H1 (cell line): ENCODE results near the gene OR10C1.

ENCODE experiments used
- BACH1 ChIP-seq: IDR thresholded peaks from 2 replicates; pipeline ENCODE4 v1.6.1; 2012; ENCODE audit warnings: low read length, improper control_type of control experiment
- CHD1 ChIP-seq: IDR thresholded peaks from 2 replicates; pipeline ENCODE4 v1.6.1; 2012; ENCODE audit warnings: low read depth, low read length, improper control_type of control experiment
- CTCF ChIP-seq, 3 experiments: IDR thresholded peaks; 1 replicate in 2 of 3; 2 replicates in 1 of 3; pipeline versions ENCODE4 v1.5.1 to v1.6.1; 2011; ENCODE audit warnings: low read length in 3 of 3, mild to moderate bottlenecking in 3 of 3, inconsistent platforms in 2 of 3, low read depth in 1 of 3, moderate library complexity in 1 of 3; ENCODE audit not compliant: insufficient read depth in 1 of 3; ENCODE audit errors: control extremely low read depth in 1 of 3
- EZH2 ChIP-seq: fragments of 200-600 bp; sonication (generic); IDR thresholded peaks from 2 replicates; pipeline ENCODE4 v1.7.1; 2012; ENCODE audit warnings: low read depth, mild to moderate bottlenecking, moderate library complexity, low read length, inconsistent platforms; ENCODE audit not compliant: severe bottlenecking
- GABPA ChIP-seq: IDR thresholded peaks from 2 replicates; pipeline ENCODE4 v1.6.1; 2011; ENCODE audit warnings: mild to moderate bottlenecking, low read length, moderate library complexity, borderline replicate concordance; ENCODE audit not compliant: insufficient read depth
- JUND ChIP-seq: IDR thresholded peaks from 2 replicates; pipeline ENCODE4 v1.6.1; 2011; ENCODE audit warnings: mild to moderate bottlenecking, improper control_type of control experiment, low read length
- POLR2A ChIP-seq, 2 experiments: IDR thresholded peaks; 1 replicate in 1 of 2; 2 replicates in 1 of 2; pipeline ENCODE4 v1.6.1; 2011; ENCODE audit warnings: low read depth in 2 of 2, low read length in 2 of 2, mild to moderate bottlenecking in 2 of 2; ENCODE audit errors: control extremely low read depth in 1 of 2
- POLR2AphosphoS5 ChIP-seq: IDR thresholded peaks from 2 replicates; pipeline ENCODE4 v1.6.1; 2011; ENCODE audit warnings: low read depth, low read length
- SIN3A ChIP-seq, 2 experiments: IDR thresholded peaks in 1 of 2; conservative IDR thresholded peaks in 1 of 2; 2 replicates each; pipeline ENCODE4 v1.6.1; 2011 to 2012; ENCODE audit warnings: low read length in 2 of 2, improper control_type of control experiment in 1 of 2, low read depth in 1 of 2, mild to moderate bottlenecking in 1 of 2
- YY1 ChIP-seq: IDR thresholded peaks from 2 replicates; pipeline ENCODE4 v1.6.1; 2011; ENCODE audit warnings: low read depth, mild to moderate bottlenecking, low read length

DNA sequence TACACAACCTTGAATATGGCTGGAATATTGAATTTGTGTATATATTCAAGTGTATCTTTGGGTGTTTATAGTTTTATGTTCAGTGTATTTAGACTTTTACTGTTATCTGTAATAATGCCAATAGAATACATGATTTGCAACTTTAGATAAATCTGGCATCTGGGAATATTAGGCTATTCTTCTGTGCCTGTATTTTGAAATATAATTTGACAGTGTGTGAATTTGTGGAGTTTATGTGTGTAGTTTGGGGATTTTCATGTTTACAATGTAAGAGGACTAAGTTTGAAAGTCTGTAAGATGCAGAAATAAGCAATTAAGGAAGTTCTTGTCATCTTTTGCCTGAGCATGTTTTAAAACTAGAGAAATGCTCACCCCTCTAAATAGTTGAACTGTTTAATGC is at the start of gene OR10C1:
- no peak for TF ChIP-seq CHD1
- TF ChIP-seq POLR2A (IDR thresholded peaks at IDR 0.05; ENCODE audit: control extremely low read depth in 1 of 2, low read depth in 2 of 2, low read length in 2 of 2) = no peak
- TF ChIP-seq EZH2 = no peak
- no peak for TF ChIP-seq GABPA
- no peak for TF ChIP-seq CTCF (IDR thresholded peaks at IDR 0.05; ENCODE audit: control extremely low read depth in 1 of 3, insufficient read depth in 1 of 3, low read depth in 1 of 3, low read length in 3 of 3)
- TF ChIP-seq YY1 = no peak
- no peak for TF ChIP-seq SIN3A (conservative IDR thresholded peaks at IDR 0.05 in 1 of 2, IDR thresholded peaks at IDR 0.05 in 1 of 2; ENCODE audit: low read depth in 1 of 2, low read length in 2 of 2)
- TF ChIP-seq POLR2AphosphoS5 = no peak
- no peak for TF ChIP-seq BACH1
- TF ChIP-seq JUND = no peak
